K562 (cell line): ENCODE measurements around the gene TSEN34. TPM values are rescaled to one million over a fixed set of nuclear protein-coding genes. Genes with fewer than 3 reads are reported as not detected.
A peak's percentile ranks its signal among the peaks of the same experiment; 100 is the strongest.

Experiments
- ATAC-seq: fragments of 200-7000 bp; cut with Tn5 transposase; 3 replicates; pipeline ENCODE4 v1.9.1; 2020; ENCODE audit warnings: moderate library complexity
- BruUV-seq: library from RNA; stranded (reverse); fragments of 400-500 nt; replicated peaks from 2 replicates; lab custom pipeline; 2021; lab: Mats Ljungman, UMichigan
- CTCF ChIA-PET: fragments of 300-600 bp; formaldehyde crosslinking; extraction: SDS; loops from one replicate; lab custom pipeline; 2021; ENCODE audit warnings: low intra/inter-chr PET ratio; lab: Yijun Ruan, JAX
- POLR2A ChIA-PET: fragments of 300-600, 350-650 bp; sonication (Branson Sonifier 250); formaldehyde crosslinking; extraction: SDS; loops from one replicate; lab custom pipeline; 2021; ENCODE audit warnings: antibody characterized with exemption, inconsistent platforms; lab: Yijun Ruan, JAX
- DNase-seq, 4 experiments: peaks; one replicate each; pipeline versions ENCODE4 v3.0.0 to v3.0.0-alpha.2; 2011 to 2018; ENCODE audit warnings: low spot score in 3 of 4, mixed read lengths in 3 of 4; ENCODE audit errors: extremely low read depth in 1 of 4
- FAIRE-seq: peaks from 2 replicates; lab custom pipeline; 2011; peaks lifted over from hg19 to GRCh38; lab: Jason Lieb, UNC
- H2AFZ ChIP-seq: 2 replicates; pipeline ENCODE4 v1.6.0; 2011; ENCODE audit warnings: low read depth, low read length, control low read depth, inconsistent platforms
- H3K27ac ChIP-seq: fragments of 200-600 bp; 3 replicates; pipeline ENCODE4 v1.8.0; 2011; ENCODE audit warnings: low read depth, mild to moderate bottlenecking, control low read depth, inconsistent platforms, low read length, moderate library complexity, mixed read lengths; ENCODE audit errors: extremely low read depth
- H3K27me3 ChIP-seq, 2 experiments: fragments of 300-600 bp in 1 of 2; 2 replicates in 1 of 2; 3 replicates in 1 of 2; pipeline versions ENCODE4 v1.6.0 to v1.8.0; 2011; ENCODE audit warnings: inconsistent platforms in 2 of 2, low read length in 2 of 2, mild to moderate bottlenecking in 1 of 2, mixed read lengths in 1 of 2, moderate library complexity in 1 of 2; ENCODE audit not compliant: control insufficient read depth in 2 of 2, insufficient read depth in 2 of 2
- H3K36me3 ChIP-seq: fragments of 300-600 bp; 3 replicates; pipeline ENCODE4 v1.8.0; 2011; ENCODE audit warnings: mild to moderate bottlenecking, low read length, inconsistent platforms; ENCODE audit not compliant: control insufficient read depth, insufficient read depth
- H3K4me1 ChIP-seq, 2 experiments: fragments of 200-600 bp in 1 of 2; replicated peaks in 1 of 2; 2 replicates in 1 of 2; 3 replicates in 1 of 2; pipeline versions ENCODE4 v1.5.1 to v1.8.0; 2011; ENCODE audit warnings: inconsistent platforms in 2 of 2, low read length in 2 of 2, mild to moderate bottlenecking in 1 of 2, mixed read lengths in 1 of 2, moderate library complexity in 1 of 2; ENCODE audit not compliant: control insufficient read depth in 2 of 2, insufficient read depth in 2 of 2
- H3K4me2 ChIP-seq: 2 replicates; pipeline ENCODE4 v1.6.1; 2011; ENCODE audit warnings: low read length, control low read depth, inconsistent platforms, mixed read lengths; ENCODE audit not compliant: insufficient read depth
- H3K4me3 ChIP-seq: fragments of 200-600 bp; sonication (generic), shearing (Covaris generic); 2 replicates; pipeline ENCODE4 v1.5.1; 2016; ENCODE audit warnings: control low read depth, inconsistent platforms
- H3K79me2 ChIP-seq: fragments of 200-600 bp; 3 replicates; pipeline ENCODE4 v1.8.0; 2011; ENCODE audit warnings: low read length, inconsistent platforms; ENCODE audit not compliant: control insufficient read depth, insufficient read depth
- H3K9ac ChIP-seq, 2 experiments: 2 replicates each; pipeline versions ENCODE4 v1.6.0 to v1.6.1; 2011; ENCODE audit warnings: low read depth in 2 of 2, low read length in 2 of 2, control low read depth in 1 of 2, inconsistent platforms in 1 of 2, mild to moderate bottlenecking in 1 of 2, mixed read lengths in 1 of 2; ENCODE audit not compliant: insufficient read depth in 1 of 2
- H3K9me1 ChIP-seq: one replicate; pipeline ENCODE4 v1.6.0; 2011; ENCODE audit warnings: inconsistent platforms, mild to moderate bottlenecking, low read length, moderate library complexity; ENCODE audit not compliant: control insufficient read depth, insufficient read depth
- H3K9me3 ChIP-seq: replicated peaks from 2 replicates; pipeline ENCODE4 v1.5.1; 2011; ENCODE audit warnings: low read depth, low read length, inconsistent platforms; ENCODE audit not compliant: control insufficient read depth, insufficient read depth
- H4K20me1 ChIP-seq: replicated peaks from 2 replicates; pipeline ENCODE4 v1.6.1; 2011; ENCODE audit warnings: low read length, inconsistent platforms, mixed read lengths; ENCODE audit not compliant: control insufficient read depth, insufficient read depth
- POLR2G ChIP-seq: fragments of 200-400 bp; formaldehyde crosslinking; IDR thresholded peaks from 2 replicates; pipeline ENCODE4 v1.6.1; 2017; ENCODE audit warnings: low read depth, mild to moderate bottlenecking, antibody characterized with exemption, low read length, moderate library complexity
- RBFOX2 ChIP-seq: fragments of 200-400 bp; formaldehyde crosslinking; IDR thresholded peaks from 2 replicates; pipeline ENCODE4 v1.6.1; 2017; ENCODE audit warnings: low read depth, mild to moderate bottlenecking, low read length, moderate library complexity
- TEAD1 ChIP-seq, 2 experiments: fragments of 450-650 bp in 1 of 2; sonication (generic) in 1 of 2; formaldehyde crosslinking; IDR thresholded peaks; 2 replicates each; pipeline versions ENCODE4 v1.4.0 to v1.8.0; 2020 to 2022; ENCODE audit warnings: mild to moderate bottlenecking in 2 of 2, missing genetic modification reagents in 1 of 2
- WGBS: fragments of 100-300 bp; shearing (Covaris generic); methylation state at CpG from one replicate; pipeline ENCODE4 v1.1.6; 2016; ENCODE audit warnings: low coverage, mixed read lengths; ENCODE audit not compliant: insufficient coverage; ENCODE audit errors: missing lambda C conversion rate; 5-methylcytosine and 5-hydroxymethylcytosine counted together
- in situ Hi-C: fragments of 300-500 bp; cut with MboI; formaldehyde crosslinking; loops from 4 replicates; pipeline ENCODE4 v1.15.0; 2018; ENCODE audit warnings: inconsistent platforms, mixed read lengths
- intact Hi-C: fragments of 100-400 bp; cut with micrococcal nuclease; formaldehyde crosslinking; loops from 2 replicates; pipeline ENCODE4 v1.14.2; 2022
- polyA plus RNA-seq, 8 experiments: library from polyadenylated mRNA; depleted of rRNA in 4 of 8; stranded (reverse) in 5 of 8; unstranded in 3 of 8; fragments of >200 nt; fragmentation: Nextera tagmentation in 2 of 8; fragmentation: Illumina TruSeq in 1 of 8; extraction: Ambion mirVana in 2 of 8; extraction: Trizol in 1 of 8; gene quantifications; 2 replicates each; pipeline versions ENCODE4 v1.2.1 to v1.2.3, GENCODE V29; 2011 to 2014; ENCODE audit warnings: inconsistent platforms in 1 of 8, missing spikeins in 1 of 8
- total RNA-seq, 7 experiments: library from RNA; depleted of rRNA in 6 of 7; stranded (reverse); fragments of >200 nt in 6 of 7; fragmentation: Illumina TruSeq in 2 of 7; extraction: Trizol in 2 of 7; gene quantifications; 2 replicates each; pipeline versions ENCODE4 v1.2.1 to v1.2.3, GENCODE V29; 2011 to 2021; ENCODE audit warnings: low replicate concordance in 1 of 7

The TSEN34 gene
- total and polyA plus RNA-seq, 9 of the 15 experiments (the other 6 are each of a cell fraction or from before 2014, with no cell fraction given) = 3.1 to 57.6 (median 29.5) TPM

GRCh38 chr19:54148158-54148557 lies 43.0 kb upstream of the TSEN34 start (continued):
- peak; percentile 46 for TF ChIP-seq POLR2G

GRCh38 chr19:54149021-54149812 lies 41.9 kb upstream of the TSEN34 start:
- DNase-seq (no peak), FAIRE-seq (no peak), ATAC-seq (no peak)
- no peak overlapping the region for H2AFZ ChIP-seq
- H3K36me3 ChIP-seq = peaks cover 96% of the 10 kb centered on the region; the same call in 2 of the 3 replicates
- WGBS = 80% methylated on average over 6 of the region's 12 CpGs
- H4K20me1 ChIP-seq = no peaks in the 10 kb centered on the region; the same call in 1 of the 2 replicates
- TF ChIP-seq RBFOX2 (0 out of 2 replicates have a peak, but pooled peaks have one; percentile 20), TEAD1 (CRISPR knock-in tag; IDR thresholded peaks at IDR 0.05) (no peak)
- peaks cover 0 to 10% of the 10 kb centered on the region in 2 experiments; a peak in 1 of 5 replicates for H3K4me1 ChIP-seq
- H3K27me3 ChIP-seq = no peaks in the 10 kb centered on the region
- H3K9me3 ChIP-seq = no peaks in the 10 kb centered on the region
- H3K9ac ChIP-seq = 0 out of 4 replicates have a peak overlapping the region, but pooled peaks of 1 of the 2 experiments have one; percentile 8
- ChIA-PET POLR2A (interaction anchor here (0.6 to 4.1 kb wide), 4 partner anchors 9 to 62 kb away, joined by 3 to 29 read pairs (median 4); partner anchors contain the start of gene CNOT3), CTCF (no interaction called here)
- H3K27ac ChIP-seq = no peak overlapping the region
- H3K4me3 ChIP-seq = no peak overlapping the region
- H3K4me2 ChIP-seq = no peak overlapping the region
- no peaks in the 10 kb centered on the region for H3K79me2 ChIP-seq
- no peaks in the 10 kb centered on the region for H3K9me1 ChIP-seq
- no TSS peak for BruUV-seq
- in situ Hi-C loops (no loop called here), intact Hi-C loops (no loop called here)
